HepG2 (cell line): ENCODE results near the gene MED4. TPM values are rescaled to one million over a fixed set of nuclear protein-coding genes. Genes with fewer than 3 reads are reported as not detected.

ENCODE experiments used
- AGO2 ChIP-seq: fragments of 200-400 bp; formaldehyde crosslinking; optimal IDR thresholded peaks from 2 replicates; pipeline ENCODE3; 2017; ENCODE audit warnings: mild to moderate bottlenecking, low read depth, low read length, moderate library complexity
- CC2D1A ChIP-seq: sonication (generic); formaldehyde crosslinking; IDR thresholded peaks from 2 replicates; pipeline ENCODE4 v1.8.1; 2023; ENCODE audit warnings: mild to moderate bottlenecking, missing genetic modification reagents
- CSRNP1 ChIP-seq: sonication (generic); formaldehyde crosslinking; IDR thresholded peaks from 2 replicates; pipeline ENCODE4 v1.8.1; 2023; ENCODE audit warnings: mild to moderate bottlenecking, missing genetic modification reagents
- DBP ChIP-seq: sonication (generic); formaldehyde crosslinking; IDR thresholded peaks from 2 replicates; pipeline ENCODE4 v1.4.0; 2020; ENCODE audit warnings: missing genetic modification reagents; ENCODE audit errors: not compliant biosample characterization
- DDIT3 ChIP-seq: sonication (generic); formaldehyde crosslinking; IDR thresholded peaks from 2 replicates; pipeline ENCODE4 v1.4.0; 2020; ENCODE audit warnings: mild to moderate bottlenecking, missing genetic modification reagents
- DPF2 ChIP-seq: sonication (generic); formaldehyde crosslinking; IDR thresholded peaks from 2 replicates; pipeline ENCODE4 v1.4.0; 2020; ENCODE audit warnings: mild to moderate bottlenecking, low read depth, missing genetic modification reagents, borderline replicate concordance
- ETV6 ChIP-seq: sonication (generic); formaldehyde crosslinking; conservative IDR thresholded peaks from 2 replicates; pipeline ENCODE4 v1.4.0; 2020; ENCODE audit warnings: missing genetic modification reagents
- FOSL1 ChIP-seq: sonication (generic); formaldehyde crosslinking; IDR thresholded peaks from 2 replicates; pipeline ENCODE4 v1.9.0; 2021; ENCODE audit warnings: missing genetic modification reagents, borderline replicate concordance
- FOXC1 ChIP-seq: sonication (generic); formaldehyde crosslinking; IDR thresholded peaks from 2 replicates; pipeline ENCODE4 v1.8.0; 2022; ENCODE audit warnings: mild to moderate bottlenecking, missing genetic modification reagents, borderline replicate concordance
- HDAC1 ChIP-seq: sonication (generic); formaldehyde crosslinking; IDR thresholded peaks from 2 replicates; pipeline ENCODE4 v1.5.1; 2020; ENCODE audit warnings: mild to moderate bottlenecking, missing genetic modification reagents
- JARID2 ChIP-seq: sonication (generic); formaldehyde crosslinking; IDR thresholded peaks from 2 replicates; pipeline ENCODE4 v1.8.1; 2023; ENCODE audit warnings: missing genetic modification reagents, inconsistent platforms; ENCODE audit not compliant: insufficient replicate concordance
- KDM2A ChIP-seq: sonication (generic); formaldehyde crosslinking; IDR thresholded peaks from 2 replicates; pipeline ENCODE4 v1.4.0; 2020; ENCODE audit warnings: low read depth, missing genetic modification reagents, borderline replicate concordance
- KDM3A ChIP-seq: IDR thresholded peaks from 2 replicates; pipeline ENCODE4 v1.6.1; 2018; ENCODE audit warnings: low read depth, missing compliant biosample characterization
- MAFF ChIP-seq: IDR thresholded peaks from 2 replicates; pipeline ENCODE4 v1.6.1; 2011; ENCODE audit warnings: low read depth, low read length, improper control_type of control experiment
- MEF2D ChIP-seq: sonication (generic); formaldehyde crosslinking; IDR thresholded peaks from 2 replicates; pipeline ENCODE4 v1.5.1; 2020; ENCODE audit warnings: mild to moderate bottlenecking, missing genetic modification reagents
- MEIS2 ChIP-seq: sonication (generic); formaldehyde crosslinking; IDR thresholded peaks from 2 replicates; pipeline ENCODE4 v1.9.0; 2021; ENCODE audit warnings: mild to moderate bottlenecking, missing genetic modification reagents
- PHB2 ChIP-seq: fragments of 450-650 bp; IDR thresholded peaks from 2 replicates; pipeline ENCODE4 v1.6.1; 2018; ENCODE audit not compliant: partially characterized antibody
- RBFOX2 ChIP-seq: fragments of 200-400 bp; formaldehyde crosslinking; IDR thresholded peaks from 2 replicates; pipeline ENCODE4 v1.6.1; 2017; ENCODE audit warnings: low read depth, mild to moderate bottlenecking, low read length
- ZNF207 ChIP-seq: fragments of 450-650 bp; IDR thresholded peaks from 2 replicates; pipeline ENCODE4 v1.6.1; 2016; ENCODE audit warnings: antibody characterized with exemption, borderline replicate concordance
- ZNF3 ChIP-seq: IDR thresholded peaks from 2 replicates; pipeline ENCODE4 v1.7.0; 2017; ENCODE audit warnings: inconsistent platforms
- ZNF30 ChIP-seq: sonication (generic); formaldehyde crosslinking; IDR thresholded peaks from 2 replicates; pipeline ENCODE4 v1.5.0; 2020; ENCODE audit warnings: mild to moderate bottlenecking, missing genetic modification reagents
- ZNF329 ChIP-seq: sonication (generic); formaldehyde crosslinking; IDR thresholded peaks from 2 replicates; pipeline ENCODE4 v1.9.0; 2021; ENCODE audit warnings: low read depth, mild to moderate bottlenecking, missing genetic modification reagents
- ZNF383 ChIP-seq: sonication (generic); formaldehyde crosslinking; IDR thresholded peaks from 2 replicates; pipeline ENCODE4 v1.4.0; 2020; ENCODE audit warnings: missing genetic modification reagents, mild to moderate bottlenecking, borderline replicate concordance
- ZNF558 ChIP-seq: sonication (generic); formaldehyde crosslinking; IDR thresholded peaks from 2 replicates; pipeline ENCODE4 v1.9.0; 2022; ENCODE audit warnings: mild to moderate bottlenecking, missing genetic modification reagents, borderline replicate concordance
- ZNF660 ChIP-seq: sonication (generic); formaldehyde crosslinking; IDR thresholded peaks from 2 replicates; pipeline ENCODE4 v1.5.1; 2020; ENCODE audit warnings: mild to moderate bottlenecking, low read depth, missing genetic modification reagents, borderline replicate concordance
- ZNF75D ChIP-seq: sonication (generic); formaldehyde crosslinking; IDR thresholded peaks from 2 replicates; pipeline ENCODE4 v1.8.1; 2023; ENCODE audit warnings: missing genetic modification reagents, mild to moderate bottlenecking, borderline replicate concordance
- ZNF878 ChIP-seq: sonication (generic); formaldehyde crosslinking; IDR thresholded peaks from 2 replicates; pipeline ENCODE4 v1.8.1; 2023; ENCODE audit warnings: mild to moderate bottlenecking, missing genetic modification reagents, moderate library complexity
- polyA plus RNA-seq, 8 experiments: library from polyadenylated mRNA; depleted of rRNA in 3 of 8; stranded (reverse) in 7 of 8; unstranded in 1 of 8; fragments of >200 nt; fragmentation: Illumina TruSeq in 4 of 8; extraction: Trizol in 4 of 8; gene quantifications; 2 replicates each; pipeline versions ENCODE4 v1.2.1 to v1.2.3, GENCODE V29; 2011 to 2016; ENCODE audit warnings: low read depth in 4 of 8, missing spikeins in 1 of 8, mixed read lengths in 1 of 8; ENCODE audit not compliant: insufficient read depth in 1 of 8
- total RNA-seq, 5 experiments: library from RNA; depleted of rRNA; stranded (reverse); fragments of >200 nt; fragmentation: Illumina TruSeq; extraction: Trizol; gene quantifications; 2 replicates each; pipeline ENCODE4 v1.2.3, GENCODE V29; 2016; ENCODE audit warnings: low read depth in 1 of 5
- TF ChIP-seq, protein P1 (sequence below): IDR thresholded peaks from 2 replicates; pipeline ENCODE4 v1.6.1; 2016; ENCODE audit warnings: low read depth, control low read depth

The MED4 gene
- total and polyA plus RNA-seq, 2 of the 13 experiments (the other 11 are each of a cell fraction or from before 2014, with no cell fraction given) = 49.4 to 57.8 TPM

- TF ChIP-seq ZNF878 (CRISPR knock-in tag) (no peak), ZNF3 (CRISPR knock-in tag) (no peak), FOXC1 (CRISPR knock-in tag) (peak; percentile 89), MEF2D (no peak), ZNF207 (no peak), DBP (CRISPR knock-in tag) (no peak), FOSL1 (CRISPR knock-in tag) (no peak), RBFOX2 (peak; percentile 95), CC2D1A (CRISPR knock-in tag) (no peak), AGO2 (peak; percentile 50), KDM2A (peak; percentile 91; the same call in 1 of the 2 replicates), ZNF30 (CRISPR knock-in tag) (no peak), ZNF558 (CRISPR knock-in tag) (0 out of 2 replicates have a peak, but pooled peaks have one; percentile 80), PHB2 (no peak), ETV6 (CRISPR knock-in tag) (peak; percentile 87), ZNF75D (CRISPR knock-in tag) (no peak), ZNF383 (CRISPR knock-in tag) (no peak), ZNF660 (no peak), JARID2 (CRISPR knock-in tag) (peak; percentile 55), KDM3A (CRISPR knock-in tag) (peak; percentile 88; the same call in 1 of the 2 replicates), HDAC1 (peak; percentile 95), CSRNP1 (CRISPR knock-in tag) (no peak), MAFF (no peak), ZNF329 (CRISPR knock-in tag) (peak; percentile 82; the same call in 1 of the 2 replicates), DPF2 (CRISPR knock-in tag) (no peak), DDIT3 (CRISPR knock-in tag) (no peak), MEIS2 (CRISPR knock-in tag) (no peak)
- TF ChIP-seq, protein P1, sequence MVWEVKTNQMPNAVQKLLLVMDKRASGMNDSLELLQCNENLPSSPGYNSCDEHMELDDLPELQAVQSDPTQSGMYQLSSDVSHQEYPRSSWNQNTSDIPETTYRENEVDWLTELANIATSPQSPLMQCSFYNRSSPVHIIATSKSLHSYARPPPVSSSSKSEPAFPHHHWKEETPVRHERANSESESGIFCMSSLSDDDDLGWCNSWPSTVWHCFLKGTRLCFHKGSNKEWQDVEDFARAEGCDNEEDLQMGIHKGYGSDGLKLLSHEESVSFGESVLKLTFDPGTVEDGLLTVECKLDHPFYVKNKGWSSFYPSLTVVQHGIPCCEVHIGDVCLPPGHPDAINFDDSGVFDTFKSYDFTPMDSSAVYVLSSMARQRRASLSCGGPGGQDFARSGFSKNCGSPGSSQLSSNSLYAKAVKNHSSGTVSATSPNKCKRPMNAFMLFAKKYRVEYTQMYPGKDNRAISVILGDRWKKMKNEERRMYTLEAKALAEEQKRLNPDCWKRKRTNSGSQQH (CRISPR knock-in tag) = peak; percentile 84
Measured at GRCh38 chr13:48094781-48095502, at the start of gene MED4 (continued).
